ENCODE measurements around the gene VAMP5.

GRCh38 chr2:85619617-85620016 lies 35.4 kb downstream of the VAMP5 start:
- no peak for TF ChIP-seq CTCF (IDR thresholded peaks at IDR 0.05; ENCODE audit: low read depth, low read length, poor library complexity, severe bottlenecking)
- TF ChIP-seq EZH2phosphoT487 (IDR thresholded peaks at IDR 0.05; ENCODE audit: borderline replicate concordance, low read length), result no peak

Measured in DOHH2 (cell line).